Kidney epithelial cell (primary cell): ENCODE results near the gene HTR2B. TPM values are rescaled to one million over a fixed set of nuclear protein-coding genes. Genes with fewer than 3 reads are reported as not detected.
"Not testable (repeated sequence)": the region's sequence is repeated elsewhere in the genome, so short reads cannot be mapped to it uniquely, and the experiment has no call there.

Experiments
- DNase-seq: peaks from one replicate; pipeline ENCODE4 v3.0.0-alpha.2; 2010; ENCODE audit warnings: low read depth
- H3K27me3 ChIP-seq: 2 replicates; pipeline ENCODE4 v1.6.0; 2011; ENCODE audit warnings: low read length; ENCODE audit not compliant: control insufficient read depth, insufficient read depth
- H3K36me3 ChIP-seq: 2 replicates; pipeline ENCODE4 v1.5.1; 2011; ENCODE audit warnings: low read length; ENCODE audit not compliant: control insufficient read depth, insufficient read depth
- H3K4me3 ChIP-seq: 2 replicates; pipeline ENCODE4 v1.5.1; 2011; ENCODE audit warnings: low read depth, mild to moderate bottlenecking, control low read depth, low read length
- CTCF ChIP-seq: IDR thresholded peaks from 2 replicates; pipeline ENCODE4 v1.5.1; 2011; ENCODE audit warnings: mild to moderate bottlenecking, moderate library complexity, low read length, control low read depth, inconsistent platforms; ENCODE audit not compliant: insufficient read depth, poor library complexity, severe bottlenecking
- total RNA-seq: library from RNA; depleted of rRNA; stranded (reverse); fragments of >200 nt; gene quantifications from 2 replicates; pipeline ENCODE4 v1.2.3, GENCODE V29; 2015

HTR2B gene
- total RNA-seq, 1 donor from 2014 or later, result 0.29 TPM

DNA sequence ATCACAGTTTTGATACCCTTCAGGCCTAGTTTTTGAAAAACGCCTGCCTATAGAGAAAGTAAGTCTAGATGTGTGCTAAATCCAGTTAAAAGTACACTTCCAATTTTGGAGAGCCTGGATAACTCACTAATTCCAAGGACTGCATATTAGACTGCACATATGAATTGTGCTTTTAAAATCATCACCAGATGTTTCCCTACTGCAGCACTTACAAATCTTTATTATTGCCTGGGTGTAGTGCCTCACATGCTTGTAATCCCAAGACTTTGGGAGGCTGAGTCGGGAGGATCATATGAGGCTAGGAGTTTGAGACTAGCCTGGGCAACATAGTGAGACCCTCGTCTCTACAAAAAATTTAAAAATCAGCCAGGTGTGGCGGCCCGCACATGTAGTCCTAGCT lies 35.9 kb upstream of the HTR2B start:
- Histone ChIP-seq H3K27me3 (no peaks in the 10 kb centered on the region), H3K36me3 (peaks cover 2% of the 10 kb centered on the region), H3K4me3 (no peak overlapping the region)
- no peak for TF ChIP-seq CTCF
- no peak for DNase-seq

- no peaks in the 10 kb centered on the region for H3K27me3 ChIP-seq
- TF ChIP-seq CTCF, result no peak
- H3K36me3 ChIP-seq, result no peaks in the 10 kb centered on the region
- no peak for DNase-seq
- no peak overlapping the region for H3K4me3 ChIP-seq
These were observed 34.5 kb upstream of the HTR2B start for GRCh38 chr2:231159306-231159705.

- TF ChIP-seq CTCF, result no peak
- no peak for DNase-seq
- Histone ChIP-seq H3K4me3 (no peak overlapping the region), H3K36me3 (no peaks in the 10 kb centered on the region), H3K27me3 (no peaks in the 10 kb centered on the region)
These were observed 28.1 kb upstream of the HTR2B start for GRCh38 chr2:231152800-231153557.

DNA sequence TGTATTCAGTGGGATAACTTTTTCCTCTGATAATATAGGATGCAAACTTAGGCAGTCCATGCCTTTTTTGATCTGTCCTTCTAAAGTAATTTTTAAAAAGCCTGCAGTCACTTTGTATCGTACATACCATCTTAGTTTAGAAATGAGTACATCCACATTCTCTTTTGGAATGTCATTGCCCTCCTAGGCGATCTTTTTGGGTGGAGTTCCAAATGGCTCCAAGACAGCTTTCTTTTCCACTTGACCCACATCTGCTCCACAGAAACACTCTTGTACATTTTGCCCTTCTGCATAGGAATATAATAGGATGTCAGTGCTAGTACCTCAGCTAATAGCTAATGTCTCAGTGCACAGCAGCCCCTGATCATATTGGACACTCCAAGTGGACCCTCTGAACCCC lies 21.8 kb upstream of the HTR2B start:
- Histone ChIP-seq H3K4me3 (no peak overlapping the region), H3K27me3 (no peaks in the 10 kb centered on the region), H3K36me3 (no peaks in the 10 kb centered on the region)
- DNase-seq, result no peak
- no peak for TF ChIP-seq CTCF

DNA sequence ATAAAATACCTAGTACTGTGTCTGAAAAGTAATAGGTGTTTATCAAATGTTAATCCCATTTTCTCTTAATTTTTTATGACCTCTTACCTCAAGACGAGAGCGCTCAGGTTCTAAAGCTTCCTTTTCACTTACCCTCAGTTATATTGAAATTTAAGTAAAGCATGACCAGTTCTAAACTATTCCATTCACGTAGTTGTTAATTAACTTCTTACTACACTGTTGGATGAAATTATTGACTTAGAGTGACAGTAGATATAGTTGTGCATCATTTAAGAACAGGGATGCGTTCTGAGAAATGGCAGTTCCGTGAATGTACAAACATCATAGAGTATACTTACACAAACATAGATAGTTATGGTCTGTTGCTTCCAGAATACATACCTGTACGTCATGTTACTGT lies 20.1 kb upstream of the HTR2B start:
- Histone ChIP-seq H3K27me3 (no peaks in the 10 kb centered on the region), H3K4me3 (no peak overlapping the region), H3K36me3 (no peaks in the 10 kb centered on the region)
- no peak for DNase-seq
- no peak for TF ChIP-seq CTCF

DNA sequence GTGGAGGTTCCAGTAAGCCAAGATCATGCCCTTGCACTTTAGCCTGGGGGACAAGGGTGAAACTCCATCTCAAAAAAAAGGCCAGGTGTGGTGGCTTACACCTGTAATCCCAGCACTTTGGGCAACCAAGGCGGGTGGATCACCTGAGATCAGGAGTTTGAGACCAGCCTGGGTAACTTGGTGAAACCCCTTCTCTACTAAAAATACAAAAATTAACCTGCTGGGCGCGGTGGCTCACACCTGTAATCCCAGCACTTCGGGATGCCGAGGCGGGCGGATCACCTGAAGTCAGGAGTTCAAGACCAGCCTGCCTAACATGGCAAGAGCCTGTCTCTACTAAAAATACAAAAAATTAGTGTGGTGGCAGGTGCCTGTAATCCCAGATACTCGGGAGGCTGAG lies 16.0 kb upstream of the HTR2B start:
- not testable (repeated sequence) for DNase-seq, H3K27me3 ChIP-seq, H3K36me3 ChIP-seq, H3K4me3 ChIP-seq
